ENCODE results near the gene CHRNB2.

CHRNB2 gene

DNA sequence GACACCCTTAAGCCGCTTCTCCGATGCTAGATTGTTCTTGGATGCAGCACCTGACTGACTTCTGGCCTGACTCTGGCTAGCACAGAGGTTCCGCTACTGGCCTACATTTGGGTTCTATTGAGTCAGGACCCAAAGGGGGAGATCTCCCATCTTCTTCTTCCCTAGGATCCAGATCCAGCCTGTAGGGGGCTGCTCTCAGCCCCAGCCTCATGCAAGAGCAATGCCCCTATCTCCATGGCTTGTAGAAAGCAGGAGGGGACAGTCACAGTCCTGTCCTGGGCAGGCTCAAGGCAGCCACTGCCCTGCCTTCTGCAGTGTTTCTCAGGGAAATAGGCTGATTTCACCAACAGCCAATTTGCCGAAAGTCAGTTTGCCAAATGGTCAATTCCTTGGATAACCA, 46.7 kb downstream of the CHRNB2 start:
- no peak for DNase-seq

DNA sequence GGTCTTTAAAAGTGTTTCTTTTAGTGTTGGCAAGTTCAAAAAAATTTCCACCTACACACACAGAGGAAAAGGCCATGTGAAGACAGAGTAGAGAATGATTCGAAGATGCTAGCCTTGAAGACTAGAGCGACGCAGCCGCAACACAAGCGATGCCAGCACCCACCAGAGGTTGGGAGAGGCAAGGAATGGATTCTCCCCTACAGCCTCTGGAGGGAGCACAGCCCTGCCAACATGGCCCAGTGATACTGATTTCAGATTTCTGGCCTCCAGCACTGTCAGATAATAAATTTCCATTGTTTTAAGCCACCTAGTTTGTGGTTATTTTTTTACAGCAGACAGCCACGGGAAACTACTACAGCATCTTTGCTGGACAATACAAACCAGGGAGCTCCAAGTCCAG, 47.3 kb downstream of the CHRNB2 start:
- no peak for DNase-seq

DNA sequence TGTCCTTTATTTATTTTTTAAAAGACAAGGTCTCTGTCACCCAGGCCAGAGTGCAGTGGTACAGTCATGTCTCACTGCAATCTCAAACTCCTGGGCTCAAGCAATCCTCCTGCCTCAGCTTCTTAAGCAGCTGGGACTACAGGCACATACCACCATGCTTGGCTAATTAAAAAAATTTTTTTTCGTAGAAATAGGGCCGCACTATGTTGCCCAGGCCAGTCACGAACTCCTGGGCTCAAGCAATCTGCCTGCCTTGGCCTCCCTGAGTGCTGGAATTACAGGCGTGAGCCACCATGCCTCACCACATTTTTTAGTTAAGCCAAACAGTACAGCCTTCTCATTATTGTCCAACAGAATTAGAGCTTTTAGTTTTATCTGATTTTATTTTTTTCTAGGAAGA, 47.8 kb downstream of the CHRNB2 start:
- no peak for DNase-seq

GRCh38 chr1:154616659-154617345, 49.2 kb downstream of the CHRNB2 start:
- DNase-seq = no peak

- no peak for DNase-seq
Observed at GRCh38 chr1:154619181-154619948, 51.8 kb downstream of the CHRNB2 start.

DNA sequence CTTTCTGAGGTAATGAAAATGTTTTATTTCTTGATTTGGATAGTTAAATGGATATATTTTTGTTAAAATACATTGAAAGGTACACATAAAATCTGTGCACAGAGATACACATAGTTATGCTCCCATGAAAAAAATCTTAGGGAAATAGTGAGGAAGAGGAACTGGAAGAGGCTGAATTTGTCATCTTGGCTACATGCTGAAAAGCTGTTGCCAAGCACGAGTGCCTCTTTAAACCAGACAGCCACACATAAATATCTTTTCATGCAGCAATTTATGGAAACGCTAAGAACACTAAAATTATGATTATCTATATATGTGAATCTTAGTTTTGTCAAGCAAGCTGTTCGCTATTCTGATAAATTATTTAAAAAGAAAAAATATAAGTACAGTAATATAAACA, 53.2 kb downstream of the CHRNB2 start:
- no peak for DNase-seq

- no peak for DNase-seq
Observed at GRCh38 chr1:154621875-154622274, 54.3 kb downstream of the CHRNB2 start.

GRCh38 chr1:154622503-154623039, 55.0 kb downstream of the CHRNB2 start:
- DNase-seq = no peak

DNA sequence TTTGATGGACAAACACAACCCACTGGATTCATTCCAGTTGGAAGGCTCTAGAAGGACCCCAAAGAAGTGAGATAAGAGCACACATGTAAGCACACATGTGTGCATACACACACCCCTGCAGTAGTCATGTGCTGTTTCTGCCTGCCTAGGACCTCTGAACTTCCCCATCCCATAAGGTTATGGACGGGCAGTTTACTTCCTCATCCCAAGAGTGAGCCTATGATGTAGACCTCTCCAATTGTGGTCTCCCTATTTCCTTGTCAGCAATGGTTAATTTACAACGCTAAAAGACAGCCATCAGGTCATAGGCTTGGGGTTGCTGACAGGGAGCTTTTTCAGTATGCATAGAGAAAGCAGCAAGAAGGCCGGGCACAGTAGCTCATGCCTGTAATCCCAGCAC, 55.8 kb downstream of the CHRNB2 start:
- DNase-seq = no peak

- no peak for DNase-seq
Observed at GRCh38 chr1:154624746-154625643, 57.4 kb downstream of the CHRNB2 start.

DNA sequence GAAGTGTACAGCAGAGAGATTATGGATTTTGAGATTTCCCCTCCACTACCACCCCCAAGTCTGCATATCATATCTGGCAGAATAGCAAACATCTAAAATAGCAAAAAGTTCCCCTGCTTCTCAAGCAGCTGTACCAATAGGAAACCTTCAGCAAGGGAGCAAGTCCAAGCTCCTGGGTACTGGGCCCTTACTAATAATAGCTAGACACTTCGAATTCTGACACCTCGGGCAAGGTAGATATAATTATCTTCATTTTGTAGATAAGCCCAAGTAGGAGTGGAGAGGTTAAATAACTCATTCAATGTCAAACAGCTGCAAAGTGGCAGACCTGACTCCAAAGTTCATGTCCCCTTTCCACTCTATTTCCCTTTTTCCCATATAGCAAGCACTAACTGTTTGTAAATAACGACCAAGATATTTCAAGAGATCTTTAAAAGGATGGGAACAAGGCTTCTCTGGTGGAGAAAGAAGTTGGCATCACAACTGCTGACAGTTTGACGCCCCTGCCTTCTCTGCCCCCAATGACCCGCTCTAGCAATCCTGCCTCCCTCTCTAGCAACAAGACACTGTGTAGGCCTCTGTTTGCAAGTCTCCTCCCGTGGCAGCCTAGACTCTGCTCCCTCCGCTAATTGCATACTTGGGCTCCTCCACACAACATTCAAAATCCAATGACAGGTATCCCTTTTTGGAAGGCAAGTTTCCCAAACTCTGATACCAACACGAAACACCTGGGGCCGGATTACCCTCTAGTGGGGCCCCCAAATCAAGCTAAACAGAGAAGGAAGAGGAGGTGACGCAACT, 59.1 kb downstream of the CHRNB2 start:
- peak; percentile 44 for DNase-seq

GRCh38 chr1:154627257-154628120, 59.9 kb downstream of the CHRNB2 start:
- DNase-seq = peak; percentile 91

DNA sequence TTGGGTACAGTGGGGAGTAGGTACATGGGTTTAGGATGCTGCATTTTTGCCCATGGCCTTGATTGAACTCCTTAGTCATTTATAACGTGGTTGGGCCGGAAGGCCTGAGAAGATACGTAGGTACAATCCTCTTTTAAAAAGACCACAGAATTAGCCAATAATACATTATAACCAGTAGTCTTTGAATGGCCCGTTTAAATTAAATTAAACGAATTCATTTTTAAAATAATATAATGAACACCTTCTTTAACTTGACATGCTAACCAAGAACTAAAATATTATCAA, 60.5 kb downstream of the CHRNB2 start:
- DNase-seq = no peak

DNA sequence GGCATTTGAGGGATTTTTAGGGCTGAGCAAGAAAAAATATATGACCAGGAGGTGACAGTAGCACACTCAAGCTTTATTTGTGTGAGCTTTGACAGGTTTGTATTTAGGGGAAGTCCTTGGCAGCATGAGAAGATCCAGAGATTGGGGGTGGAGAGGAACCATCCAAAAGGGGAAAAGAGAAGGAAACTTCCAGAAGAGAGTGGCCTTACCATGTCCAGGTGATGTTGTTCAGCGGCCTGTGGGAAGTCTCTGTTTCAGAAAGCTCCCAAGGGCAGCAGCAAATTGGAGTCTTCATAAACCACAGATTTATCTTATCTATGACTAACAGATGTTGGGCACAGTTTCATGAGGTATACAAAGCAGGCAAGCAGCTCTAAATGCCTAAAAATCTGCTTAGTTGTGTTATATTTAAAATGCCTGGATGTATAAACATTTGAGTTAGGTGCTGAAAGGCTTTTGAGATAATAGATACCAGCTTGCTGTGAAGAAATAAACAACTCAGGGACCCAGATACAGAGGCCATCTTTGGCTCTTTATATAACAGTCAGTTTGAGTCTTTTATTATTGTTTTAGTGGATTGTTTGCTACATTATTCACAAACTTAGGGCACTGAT, 61.6 kb downstream of the CHRNB2 start:
- no peak for DNase-seq
